Measurements from ENCODE around the gene NPIPA5. TPM values are rescaled to one million over a fixed set of nuclear protein-coding genes. Genes with fewer than 3 reads are reported as not detected.
"Not testable (repeated sequence)": the region's sequence is repeated elsewhere in the genome, so short reads cannot be mapped to it uniquely, and the experiment has no call there.

The NPIPA5 gene
- total RNA-seq: 10 to 100 TPM; 20.9 to 22.5 TPM

DNA sequence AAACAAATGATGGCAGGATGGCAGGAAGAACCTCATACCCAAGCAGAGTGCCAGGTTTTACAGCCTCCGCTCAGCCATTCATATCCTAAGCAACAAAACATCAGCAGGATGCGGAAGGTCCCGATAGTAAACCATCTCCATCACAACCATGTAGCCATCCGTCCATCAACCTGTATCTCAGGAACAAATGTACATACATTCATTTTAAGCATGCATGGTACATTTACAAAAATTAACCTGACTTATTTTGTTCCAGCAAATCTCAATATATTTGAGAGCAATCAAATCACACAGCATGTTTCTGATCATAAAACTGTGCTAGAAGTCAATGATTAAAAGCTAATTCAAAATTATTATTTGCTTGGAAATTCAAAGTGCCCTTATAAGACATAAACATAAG, at the start of gene NPIPA5:
Gene NPIPA5, minus strand, starts transcription at position 101 of the 400 bp plus-strand sequence. Its CDS starts 0 bp downstream, at position 101.
- H3K9me3 Mint-ChIP-seq (ENCODE audit: low read depth); ATAC-seq; H3K27ac Mint-ChIP-seq; H3K36me3 Mint-ChIP-seq; H3K4me3 Mint-ChIP-seq; H3K4me1 Mint-ChIP-seq; H3K27me3 Mint-ChIP-seq; DNase-seq; CTCF ChIA-PET: not testable (repeated sequence)

DNA sequence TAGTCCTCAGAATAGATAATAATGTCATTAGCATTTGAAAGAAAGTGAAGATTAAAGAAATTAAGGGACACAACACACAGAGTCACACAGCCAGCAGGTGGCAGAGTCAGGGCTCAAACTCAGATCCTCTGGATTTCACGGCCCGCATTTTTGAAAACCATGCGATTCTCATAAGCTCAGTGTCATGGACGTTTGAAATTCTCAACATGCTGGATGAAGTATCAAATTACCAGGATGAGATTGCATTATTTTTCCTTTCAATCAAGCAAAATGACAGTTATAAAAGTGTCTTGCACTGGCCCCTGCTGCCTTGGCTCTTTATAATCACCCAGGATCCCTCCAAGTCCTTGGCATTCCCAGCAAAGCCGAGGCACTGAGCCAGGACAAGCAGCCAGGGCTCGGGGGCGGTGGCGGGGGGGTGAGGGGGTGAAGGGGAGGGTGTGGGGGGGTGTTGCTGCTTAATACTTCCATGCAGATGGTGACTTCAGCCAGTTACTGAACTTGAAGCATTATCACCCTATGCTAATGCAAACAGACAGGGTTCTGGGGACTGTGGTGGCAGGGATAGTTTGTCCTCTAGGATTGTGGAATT, 49.6 kb upstream of the NPIPA5 start:
- Mint-ChIP-seq H3K27ac (no peak overlapping the region), H3K4me3 (no peak overlapping the region), H3K4me1 (peaks cover 3% of the 10 kb centered on the region), H3K27me3 (peaks cover 3% of the 10 kb centered on the region), H3K36me3 (no peaks in the 10 kb centered on the region), H3K9me3 (ENCODE audit: low read depth) (no peaks in the 10 kb centered on the region)
- ATAC-seq (peak; percentile 53), DNase-seq (peak; percentile 63)
- CTCF ChIA-PET: interaction anchor here (0.6 to 1.5 kb wide), 4 partner anchors 82 to 276 kb away, joined by 3 to 6 read pairs (median 4); partner anchors contain the start of gene MARF1

DNA sequence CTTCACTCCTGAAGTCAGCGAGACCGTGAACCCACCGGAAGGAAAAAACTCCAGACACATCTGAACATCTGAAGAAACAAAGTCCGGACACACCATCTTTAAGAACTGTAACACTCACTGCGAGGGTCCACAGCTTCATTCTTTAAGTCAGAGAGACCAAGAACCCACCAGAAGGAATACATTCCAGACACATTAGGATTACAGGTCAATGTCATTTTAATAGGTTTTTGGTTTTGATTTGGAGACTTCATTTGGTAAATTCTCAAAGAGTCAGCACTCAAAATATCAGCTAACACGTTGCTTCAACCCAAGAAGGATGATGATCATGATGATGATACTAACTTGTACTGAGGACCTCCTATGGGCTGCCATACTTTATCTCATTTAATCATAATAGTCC, 48.7 kb upstream of the NPIPA5 start:
- CTCF ChIA-PET: interaction anchor here (0.6 to 1.5 kb wide), 4 partner anchors 17 to 216 kb away, joined by 3 to 6 read pairs (median 4); partner anchors contain the start of gene MARF1
- H3K9me3 Mint-ChIP-seq (ENCODE audit: low read depth): no peaks in the 10 kb centered on the region
- ATAC-seq: no peak
- no peak for DNase-seq
- H3K4me3 Mint-ChIP-seq: no peak overlapping the region
- H3K36me3 Mint-ChIP-seq: no peaks in the 10 kb centered on the region
- H3K27ac Mint-ChIP-seq: no peak overlapping the region
- peaks cover 3% of the 10 kb centered on the region for H3K27me3 Mint-ChIP-seq
- H3K4me1 Mint-ChIP-seq: peaks cover 3% of the 10 kb centered on the region

DNA sequence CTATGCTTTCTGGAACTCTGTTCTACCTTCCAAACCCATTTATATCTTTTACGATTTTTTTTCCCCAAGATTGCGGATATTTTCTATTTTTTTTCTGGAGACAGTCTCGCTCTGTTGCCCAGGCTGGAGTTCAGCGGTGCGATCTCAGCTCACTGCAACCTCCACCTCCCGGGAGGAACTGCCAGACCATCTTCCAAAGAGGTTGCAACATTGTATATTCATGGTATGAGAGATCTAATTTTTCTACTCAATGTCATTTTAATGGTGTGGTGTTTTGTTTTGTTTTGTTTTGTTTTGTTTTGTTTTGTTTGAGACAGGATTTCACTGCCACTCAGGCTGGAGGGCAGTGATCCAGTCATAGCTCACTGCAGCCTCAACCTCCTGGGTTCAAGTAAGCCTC, 47.8 kb upstream of the NPIPA5 start:
- DNase-seq (no peak), ATAC-seq (no peak)
- Mint-ChIP-seq H3K9me3 (ENCODE audit: low read depth) (no peaks in the 10 kb centered on the region), H3K27me3 (peaks cover 6% of the 10 kb centered on the region), H3K4me1 (peaks cover 3% of the 10 kb centered on the region), H3K27ac (no peak overlapping the region), H3K4me3 (no peak overlapping the region), H3K36me3 (no peaks in the 10 kb centered on the region)
- CTCF ChIA-PET: interaction anchor here (1.1 to 1.5 kb wide), 3 partner anchors 9 to 216 kb away, joined by 3 to 4 read pairs (median 3); partner anchors contain the start of genes BMERB1 and MARF1

DNA sequence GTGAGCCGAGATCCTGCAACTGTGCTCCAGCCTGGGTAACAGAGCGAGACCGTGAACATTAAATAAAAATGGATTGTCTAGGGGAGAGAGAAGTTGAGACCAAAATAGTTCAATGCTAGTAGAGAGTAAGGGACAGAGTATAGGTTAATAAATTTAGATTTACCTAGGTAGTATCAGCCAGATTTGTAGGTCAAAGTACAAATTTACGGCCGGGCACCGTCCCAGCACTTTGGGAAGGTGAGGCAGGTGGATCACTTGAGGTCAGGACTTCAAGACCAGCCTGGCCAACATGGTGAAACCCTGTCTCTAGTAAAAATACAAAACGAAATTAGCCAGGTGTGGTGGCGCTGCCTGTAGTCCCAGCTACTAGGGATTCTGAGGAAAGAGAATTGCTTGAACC, 44.1 kb upstream of the NPIPA5 start:
- DNase-seq (no peak), ATAC-seq (no peak)
- H3K36me3 Mint-ChIP-seq: no peaks in the 10 kb centered on the region
- no peaks in the 10 kb centered on the region for H3K9me3 Mint-ChIP-seq (ENCODE audit: low read depth)
- H3K27ac Mint-ChIP-seq: no peak overlapping the region
- no peaks in the 10 kb centered on the region for H3K4me1 Mint-ChIP-seq
- no peak overlapping the region for H3K4me3 Mint-ChIP-seq
- CTCF ChIA-PET: no interaction called here
- peaks cover 8% of the 10 kb centered on the region for H3K27me3 Mint-ChIP-seq

DNA sequence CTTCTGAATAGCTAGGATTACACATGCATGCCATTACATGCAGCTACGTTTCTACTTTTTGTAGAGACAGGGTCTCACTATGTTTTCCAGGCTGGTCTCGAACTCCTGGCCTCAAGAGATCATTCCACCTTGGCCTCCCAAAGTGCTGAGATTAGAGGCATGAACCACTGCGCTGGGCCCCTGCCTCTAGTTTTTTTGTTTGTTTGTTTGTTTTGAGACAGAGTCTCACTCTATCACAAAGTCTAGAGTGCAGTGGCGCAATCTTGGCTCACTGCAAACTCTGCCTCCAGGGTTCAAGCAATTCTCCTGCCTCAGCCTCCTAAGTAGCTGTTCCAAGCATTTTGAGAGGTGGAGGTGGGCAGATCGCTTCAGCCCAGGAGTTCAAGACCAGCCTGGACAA, 43.6 kb upstream of the NPIPA5 start:
- H3K4me1 Mint-ChIP-seq; H3K9me3 Mint-ChIP-seq (ENCODE audit: low read depth); H3K27ac Mint-ChIP-seq; H3K36me3 Mint-ChIP-seq; H3K27me3 Mint-ChIP-seq; DNase-seq; H3K4me3 Mint-ChIP-seq; CTCF ChIA-PET; ATAC-seq: not testable (repeated sequence)

DNA sequence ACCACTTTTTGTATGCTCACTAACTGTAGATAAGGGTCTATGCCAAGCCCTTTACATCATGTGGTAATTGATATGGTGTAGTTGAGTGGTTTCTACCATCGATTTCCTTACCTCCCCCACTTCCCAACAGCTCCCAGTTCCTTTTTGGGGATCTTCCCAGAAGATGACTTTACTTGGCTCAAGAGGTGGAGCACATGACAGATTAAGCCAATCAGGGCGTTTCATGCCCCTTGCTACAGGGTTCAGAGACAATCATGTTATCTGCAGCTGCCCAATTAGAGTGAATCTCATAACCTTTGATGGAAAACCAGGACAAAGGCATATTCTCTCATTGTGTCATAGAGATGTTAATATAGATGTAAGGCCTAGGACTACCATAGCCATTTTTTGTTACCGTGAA, 40.1 kb upstream of the NPIPA5 start:
- Mint-ChIP-seq H3K27ac (no peak overlapping the region), H3K4me1 (no peaks in the 10 kb centered on the region), H3K4me3 (no peak overlapping the region), H3K27me3 (peaks cover 19% of the 10 kb centered on the region), H3K36me3 (no peaks in the 10 kb centered on the region), H3K9me3 (ENCODE audit: low read depth) (no peaks in the 10 kb centered on the region)
- no peak for DNase-seq
- CTCF ChIA-PET: interaction anchor here (1.2 kb wide), 1 partner anchor 21 kb away, joined by 3 read pairs; no protein-coding TSS in a partner anchor
- ATAC-seq: no peak

DNA sequence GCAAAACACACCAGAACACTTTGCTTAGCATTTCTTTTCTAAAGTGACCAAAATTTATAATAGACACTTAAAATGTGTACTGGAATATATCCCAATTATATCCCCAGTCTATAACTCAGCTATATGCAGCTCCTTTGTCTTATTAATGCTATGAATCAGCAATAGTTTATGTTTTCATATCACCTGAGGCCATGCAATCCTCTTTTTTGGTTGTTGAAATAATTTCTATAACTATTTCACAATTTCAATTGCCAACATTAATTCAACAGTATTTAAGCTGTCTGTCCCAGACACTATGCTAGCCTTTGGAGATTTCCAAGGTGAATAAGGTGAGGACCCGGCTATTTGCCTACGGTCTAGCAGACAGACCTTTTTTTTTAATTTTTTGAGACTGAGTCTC, 39.1 kb upstream of the NPIPA5 start:
- H3K27me3 Mint-ChIP-seq: peaks cover 16% of the 10 kb centered on the region
- CTCF ChIA-PET: interaction anchor here (1.2 kb wide), 1 partner anchor 20 kb away, joined by 3 read pairs; no protein-coding TSS in a partner anchor
- H3K4me3 Mint-ChIP-seq: no peak overlapping the region
- ATAC-seq (no peak), DNase-seq (no peak)
- no peaks in the 10 kb centered on the region for H3K9me3 Mint-ChIP-seq (ENCODE audit: low read depth)
- no peak overlapping the region for H3K27ac Mint-ChIP-seq
- no peaks in the 10 kb centered on the region for H3K4me1 Mint-ChIP-seq
- no peaks in the 10 kb centered on the region for H3K36me3 Mint-ChIP-seq

DNA sequence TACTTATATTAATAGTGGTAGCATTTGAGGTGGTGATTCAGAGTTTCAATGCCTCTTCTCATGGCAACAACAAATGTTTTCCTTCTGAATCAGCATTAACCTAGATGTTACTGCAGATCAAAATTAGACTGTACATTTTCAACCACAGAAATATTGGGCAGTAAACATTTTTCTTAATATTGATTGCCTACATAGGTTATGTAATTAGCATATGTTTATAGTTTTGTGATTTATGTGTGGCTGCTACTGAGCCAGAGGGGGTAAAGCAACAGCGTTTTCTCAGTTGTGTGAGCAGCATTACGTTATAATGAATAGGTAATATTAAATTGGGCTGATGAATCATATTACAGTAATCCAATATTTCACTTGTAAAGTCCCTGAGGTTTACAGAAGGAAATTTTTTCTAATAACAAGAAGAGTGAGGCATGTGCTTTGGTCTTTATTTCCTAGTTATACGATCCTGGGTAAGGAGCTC, 37.5 kb upstream of the NPIPA5 start:
- H3K9me3 Mint-ChIP-seq (ENCODE audit: low read depth): no peaks in the 10 kb centered on the region
- H3K27me3 Mint-ChIP-seq: peaks cover 13% of the 10 kb centered on the region
- H3K4me1 Mint-ChIP-seq: no peaks in the 10 kb centered on the region
- H3K36me3 Mint-ChIP-seq: no peaks in the 10 kb centered on the region
- CTCF ChIA-PET: no interaction called here
- H3K27ac Mint-ChIP-seq: no peak overlapping the region
- ATAC-seq (no peak), DNase-seq (no peak)
- H3K4me3 Mint-ChIP-seq: no peak overlapping the region

DNA sequence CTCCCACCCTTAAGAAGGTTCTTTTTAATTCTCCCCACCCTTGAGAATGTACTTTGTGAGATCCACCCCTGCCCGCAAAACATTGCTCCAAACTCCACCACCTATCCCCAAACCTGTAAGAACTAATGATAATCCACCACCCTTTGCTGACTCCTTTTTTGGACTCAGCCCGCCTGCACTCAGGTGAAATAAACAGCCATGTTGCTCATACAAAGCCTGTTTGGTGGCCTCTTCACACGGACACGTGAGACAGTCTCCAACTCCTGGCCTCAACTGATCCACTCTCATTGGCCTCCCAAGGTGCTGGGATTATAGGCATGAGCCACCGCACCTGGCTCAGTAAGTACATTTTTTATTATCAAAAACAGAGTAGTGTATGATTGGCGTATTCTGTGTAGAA, 31.4 kb upstream of the NPIPA5 start:
- H3K27ac Mint-ChIP-seq; H3K27me3 Mint-ChIP-seq; ATAC-seq; H3K4me1 Mint-ChIP-seq; H3K9me3 Mint-ChIP-seq (ENCODE audit: low read depth); H3K4me3 Mint-ChIP-seq; DNase-seq; H3K36me3 Mint-ChIP-seq: not testable (repeated sequence)
- CTCF ChIA-PET: interaction anchor here (0.7 kb wide), 1 partner anchor 859 kb away, joined by 4 read pairs; no protein-coding TSS in a partner anchor

DNA sequence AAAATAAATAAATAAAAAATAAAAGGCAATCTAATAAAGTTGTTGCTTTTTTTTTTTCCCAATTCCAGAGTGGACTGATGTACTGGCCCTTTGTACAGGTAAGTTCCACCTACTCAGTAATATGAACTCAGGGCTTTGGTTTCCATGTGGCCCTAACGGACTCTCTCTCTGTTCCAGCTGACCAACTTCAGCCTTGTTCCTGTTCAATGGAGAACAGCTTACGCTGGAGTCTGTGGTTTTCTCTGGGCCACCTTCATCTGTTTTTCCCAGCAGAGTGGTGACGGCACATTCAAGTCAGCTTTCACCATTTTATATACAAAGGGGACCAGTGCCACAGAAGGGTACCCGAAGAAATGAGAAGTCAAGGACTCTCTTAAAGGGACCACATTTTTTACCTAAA, 29.7 kb upstream of the NPIPA5 start:
- H3K27ac Mint-ChIP-seq; CTCF ChIA-PET; ATAC-seq; H3K9me3 Mint-ChIP-seq (ENCODE audit: low read depth); H3K4me3 Mint-ChIP-seq; DNase-seq; H3K4me1 Mint-ChIP-seq; H3K27me3 Mint-ChIP-seq; H3K36me3 Mint-ChIP-seq: not testable (repeated sequence)

DNA sequence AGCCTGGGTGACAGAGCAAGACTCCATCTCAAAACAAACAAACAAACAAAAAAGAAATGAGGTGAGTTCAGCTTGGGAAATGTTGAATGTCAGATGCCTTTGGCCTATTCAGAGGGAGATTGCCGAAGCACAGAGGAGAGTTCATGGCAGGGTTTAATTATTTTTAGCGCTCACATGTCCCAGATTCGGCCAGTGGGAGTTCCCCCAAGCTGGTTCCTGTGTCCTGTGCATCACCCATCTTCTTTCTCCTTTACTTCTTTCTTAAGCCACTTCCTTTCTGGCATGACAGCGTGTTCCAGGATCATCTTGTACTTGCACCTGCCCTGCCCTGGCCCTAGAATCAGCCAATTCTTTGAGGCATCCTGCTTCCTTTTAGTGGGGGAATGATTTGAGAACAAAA, 26.7 kb upstream of the NPIPA5 start:
- no peaks in the 10 kb centered on the region for H3K4me1 Mint-ChIP-seq
- CTCF ChIA-PET: no interaction called here
- no peak overlapping the region for H3K27ac Mint-ChIP-seq
- ATAC-seq (no peak), DNase-seq (no peak)
- no peak overlapping the region for H3K4me3 Mint-ChIP-seq
- no peaks in the 10 kb centered on the region for H3K9me3 Mint-ChIP-seq (ENCODE audit: low read depth)
- peaks cover 3% of the 10 kb centered on the region for H3K27me3 Mint-ChIP-seq
- no peaks in the 10 kb centered on the region for H3K36me3 Mint-ChIP-seq

DNA sequence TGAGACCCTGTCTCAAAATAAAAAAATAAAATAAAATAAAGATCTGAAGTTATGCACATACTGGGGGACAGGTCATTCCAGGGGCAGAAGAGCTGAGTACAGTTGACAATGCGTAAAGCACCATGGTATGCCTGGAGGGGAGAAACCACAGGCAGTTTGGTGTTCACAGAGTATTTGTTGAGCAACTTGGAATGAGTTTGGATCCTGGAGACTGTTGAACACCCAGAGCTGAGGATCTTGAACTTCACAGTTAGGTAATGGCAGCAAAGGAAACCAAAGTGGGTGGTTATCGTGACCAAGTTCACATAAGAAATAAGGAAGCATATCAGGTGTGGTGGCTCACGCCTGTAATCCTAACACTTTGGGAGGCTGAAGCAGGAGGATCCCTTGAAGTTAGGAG, 26.0 kb upstream of the NPIPA5 start:
- H3K27me3 Mint-ChIP-seq; H3K4me3 Mint-ChIP-seq; ATAC-seq; H3K36me3 Mint-ChIP-seq; H3K4me1 Mint-ChIP-seq; CTCF ChIA-PET; DNase-seq; H3K27ac Mint-ChIP-seq; H3K9me3 Mint-ChIP-seq (ENCODE audit: low read depth): not testable (repeated sequence)

DNA sequence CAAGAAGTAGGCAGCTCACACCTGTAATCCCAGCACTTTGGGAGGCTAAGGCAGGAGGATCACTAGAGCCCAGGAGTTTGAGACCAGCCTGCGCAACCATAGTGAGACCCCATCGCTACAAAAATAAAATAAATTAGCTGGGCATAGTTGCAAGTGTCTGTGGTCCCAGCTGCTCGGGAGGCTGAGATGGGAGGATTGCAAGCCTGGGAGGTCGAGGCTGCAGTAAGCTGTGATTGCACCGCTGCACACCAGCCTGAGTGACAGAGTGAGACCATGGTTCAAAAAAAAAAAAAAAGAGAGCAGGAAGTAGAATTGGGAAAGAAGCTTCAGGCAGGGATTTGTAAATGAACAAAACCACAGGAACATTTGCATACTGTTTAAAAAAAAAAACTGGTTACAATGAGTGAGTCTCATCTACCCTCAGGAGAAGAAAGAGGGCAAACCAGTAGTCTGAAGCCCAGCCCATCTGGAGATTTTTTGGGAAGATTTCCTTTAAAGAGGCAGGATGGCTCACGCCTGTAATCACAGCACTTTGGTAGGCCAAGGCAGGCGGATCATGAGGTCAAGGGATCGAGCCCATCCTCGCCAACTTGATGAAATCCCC, 25.4 kb upstream of the NPIPA5 start:
- CTCF ChIA-PET: interaction anchor here (0.7 kb wide), 1 partner anchor 805 kb away, joined by 3 read pairs; no protein-coding TSS in a partner anchor
- Mint-ChIP-seq H3K36me3 (no peaks in the 10 kb centered on the region), H3K27ac (no peak overlapping the region), H3K27me3 (peaks cover 6% of the 10 kb centered on the region), H3K4me1 (no peaks in the 10 kb centered on the region), H3K4me3 (no peak overlapping the region), H3K9me3 (ENCODE audit: low read depth) (no peaks in the 10 kb centered on the region)
- no peak for DNase-seq
- no peak for ATAC-seq

All from activated CD8-positive, alpha-beta memory T cell treated with anti-CD3 and anti-CD28 coated beads, Interleukin-2, amount 10 ng/mL, durations not matched to agents 7 days and 5 days (primary cell).